Stimulated activated CD8-positive, alpha-beta memory T cell treated with anti-CD3 and anti-CD28 coated beads, Interleukin-7, amount 100 ng/mL, for 4 hours (primary cell): ENCODE results near the gene ITGBL1.

ENCODE experiments used
- DNase-seq, 2 donors: peaks; one replicate each; pipeline ENCODE4 v3.0.0-alpha.2; 2020; ENCODE audit warnings: low read depth in 2 of 2

ITGBL1 gene

DNA sequence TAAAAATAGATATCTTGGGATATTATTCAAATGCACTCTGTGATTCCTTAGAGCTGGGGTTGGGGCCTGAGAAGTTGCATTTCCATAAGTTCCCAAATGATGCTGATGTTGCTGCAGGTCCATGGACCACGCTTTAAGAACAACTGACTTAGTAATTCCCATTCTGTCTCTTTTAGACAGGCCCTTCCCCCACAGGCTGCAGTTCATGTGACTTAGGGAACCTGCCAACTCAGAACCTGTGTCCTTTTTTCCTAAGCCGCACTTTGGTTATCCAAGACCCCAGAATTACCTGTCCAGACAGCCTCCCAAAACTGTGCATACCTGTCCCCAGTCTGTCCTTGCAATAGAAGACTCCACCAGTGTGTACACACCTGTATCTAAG is 1.7 kb upstream of the ITGBL1 start:
- no peak for DNase-seq

DNA sequence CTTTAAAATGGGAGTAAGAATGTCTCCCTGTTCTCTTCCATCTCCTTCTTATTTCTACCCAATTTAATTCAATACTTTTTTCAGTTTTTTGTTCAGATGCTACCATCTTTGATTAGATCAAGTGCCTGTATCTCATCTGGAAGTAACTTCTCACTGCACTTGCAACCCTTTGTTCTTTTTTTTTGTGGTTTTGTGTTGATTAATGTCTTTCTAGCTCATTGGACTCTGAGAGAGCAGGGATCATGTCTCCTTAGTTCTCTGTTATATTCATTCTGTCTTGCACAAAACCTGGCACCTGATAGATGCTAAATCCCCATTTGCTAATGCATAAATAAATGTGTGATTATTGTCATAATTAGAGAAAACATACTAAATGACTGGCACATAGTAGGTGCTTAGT is 834 bp upstream of the ITGBL1 start:
- no peak for DNase-seq

DNA sequence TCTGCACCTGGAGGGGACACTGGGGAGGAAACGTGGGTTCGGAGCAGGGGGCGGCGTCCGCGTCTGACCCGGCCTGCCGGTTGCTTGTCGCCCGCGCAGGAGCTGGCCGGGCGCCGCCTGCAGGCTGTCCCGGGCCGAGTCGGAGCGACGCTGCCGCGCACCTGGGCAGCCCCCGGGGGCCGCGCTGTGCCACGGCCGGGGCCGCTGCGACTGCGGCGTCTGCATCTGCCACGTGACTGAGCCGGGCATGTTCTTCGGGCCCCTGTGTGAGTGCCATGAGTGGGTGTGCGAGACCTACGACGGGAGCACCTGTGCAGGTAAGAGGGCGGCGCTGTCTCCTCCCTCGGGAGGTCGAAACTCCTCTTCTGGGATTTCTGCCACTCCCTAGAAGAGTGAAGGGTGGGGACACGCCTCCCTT is 1.3 kb downstream of the ITGBL1 start:
- DNase-seq: no peak

DNA sequence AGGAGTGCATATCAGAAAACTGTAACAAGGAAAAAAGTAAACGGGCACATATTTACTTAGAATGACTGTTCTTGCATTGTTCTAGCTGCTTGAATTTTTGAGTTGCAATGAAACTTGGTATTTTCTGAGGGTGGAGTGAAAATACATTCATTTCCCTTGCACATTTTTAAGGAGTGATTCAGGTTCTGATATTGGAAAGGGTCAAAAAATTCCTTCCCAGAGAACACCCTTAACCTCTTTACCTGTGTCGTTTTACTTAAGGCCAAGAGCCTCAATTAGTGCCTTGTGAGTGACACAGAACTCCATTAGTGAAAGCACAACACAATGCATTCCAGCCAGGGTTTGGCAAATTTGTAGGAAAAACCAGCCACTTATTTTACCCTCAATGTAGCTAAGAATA is 2.3 kb downstream of the ITGBL1 start:
- no peak for DNase-seq

DNA sequence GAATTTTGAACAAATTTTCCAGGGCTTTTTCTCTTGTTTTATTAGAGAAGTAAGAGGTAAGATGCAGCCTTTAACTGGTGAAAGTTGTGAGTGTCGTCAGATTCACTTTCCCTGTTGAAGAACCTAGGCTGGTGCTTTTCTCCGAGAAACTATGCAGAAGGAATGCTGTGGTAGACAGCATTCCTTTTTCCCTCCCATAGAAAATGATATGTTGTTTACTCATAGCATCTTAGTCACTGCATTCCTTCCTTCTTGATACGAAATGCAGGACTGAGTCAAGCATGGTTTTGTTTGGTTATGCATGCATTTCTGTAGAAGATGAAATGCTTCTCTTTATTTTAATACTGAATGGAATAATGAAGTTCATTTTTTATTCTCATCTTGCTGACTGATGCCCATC is 3.4 kb downstream of the ITGBL1 start:
- no peak for DNase-seq

DNA sequence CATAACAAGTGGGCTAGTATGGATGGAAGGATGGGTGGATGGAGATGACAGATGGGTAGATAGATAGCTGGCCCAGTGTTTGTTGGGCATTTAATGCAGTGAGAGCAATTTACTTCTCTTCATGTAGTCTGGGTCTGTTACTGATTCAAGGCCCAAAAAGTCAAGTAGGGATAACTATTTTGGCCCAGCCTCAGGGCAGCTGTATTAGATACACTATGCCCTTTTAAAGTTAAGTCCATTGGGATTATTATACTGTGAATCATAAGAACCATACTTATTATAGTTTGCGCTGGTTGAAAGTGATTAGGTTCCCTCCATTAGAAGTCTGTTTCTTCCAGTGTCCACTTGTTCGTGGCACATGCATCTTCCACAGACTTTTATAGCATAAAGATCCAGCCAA is 4.7 kb downstream of the ITGBL1 start:
- no peak for DNase-seq

DNA sequence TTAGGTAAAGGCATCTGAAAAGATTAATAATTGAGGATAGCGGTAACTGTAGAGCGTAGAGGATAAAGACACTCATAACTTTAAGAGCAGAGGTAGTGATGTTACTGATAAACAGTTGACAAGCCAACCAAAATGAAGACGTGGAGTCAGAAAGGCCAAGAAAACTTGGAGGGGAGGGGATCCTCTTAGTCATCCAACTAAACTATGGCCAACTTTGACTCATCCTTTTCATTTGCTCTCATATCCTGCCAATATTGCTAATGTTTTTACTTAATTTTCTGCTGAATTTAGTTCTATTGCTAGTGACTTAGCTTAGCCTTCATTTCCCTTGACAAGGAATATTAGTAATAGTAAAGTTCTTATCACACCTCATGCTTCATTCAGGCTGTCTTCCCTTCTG is 13.4 kb downstream of the ITGBL1 start:
- no peak for DNase-seq

DNA sequence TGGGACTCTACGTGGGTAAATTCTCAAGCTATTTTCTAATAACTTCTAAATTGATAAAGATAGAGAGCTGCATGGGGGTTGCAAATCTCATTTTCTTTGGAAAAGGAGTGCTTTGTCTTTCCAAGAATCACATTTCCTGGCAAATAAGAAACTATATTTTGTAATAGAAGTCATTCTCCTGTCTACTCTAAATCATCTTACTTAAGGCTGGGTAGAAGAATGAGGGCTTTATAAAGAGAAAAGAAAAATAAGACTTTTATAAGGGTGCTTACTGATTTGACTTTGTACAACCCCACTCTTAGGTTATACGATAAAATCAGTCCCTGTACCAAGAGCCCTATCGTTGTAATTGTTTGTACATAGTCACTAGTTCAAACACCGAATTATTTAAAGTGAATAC is 14.9 kb downstream of the ITGBL1 start:
- DNase-seq: no peak

DNA sequence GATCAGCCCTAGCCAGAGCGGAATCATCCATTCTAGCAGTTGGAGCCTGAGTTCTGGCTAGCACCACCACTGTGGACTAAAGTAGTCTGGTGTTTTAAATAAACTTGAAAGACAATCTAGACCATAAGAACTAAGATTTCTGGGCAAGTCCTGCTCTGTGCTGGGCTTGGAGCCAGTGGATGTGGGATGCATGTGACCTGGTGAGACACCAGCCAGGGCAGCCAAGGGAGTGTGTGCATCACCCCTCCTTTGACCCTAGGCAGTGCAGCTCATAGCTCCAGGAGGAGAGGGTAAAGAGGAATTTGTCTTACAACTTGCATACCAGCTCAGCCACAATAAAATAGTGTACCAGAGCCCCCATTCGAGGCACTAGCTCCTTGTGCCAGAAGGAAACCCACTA is 21.0 kb downstream of the ITGBL1 start:
- no peak for DNase-seq

DNA sequence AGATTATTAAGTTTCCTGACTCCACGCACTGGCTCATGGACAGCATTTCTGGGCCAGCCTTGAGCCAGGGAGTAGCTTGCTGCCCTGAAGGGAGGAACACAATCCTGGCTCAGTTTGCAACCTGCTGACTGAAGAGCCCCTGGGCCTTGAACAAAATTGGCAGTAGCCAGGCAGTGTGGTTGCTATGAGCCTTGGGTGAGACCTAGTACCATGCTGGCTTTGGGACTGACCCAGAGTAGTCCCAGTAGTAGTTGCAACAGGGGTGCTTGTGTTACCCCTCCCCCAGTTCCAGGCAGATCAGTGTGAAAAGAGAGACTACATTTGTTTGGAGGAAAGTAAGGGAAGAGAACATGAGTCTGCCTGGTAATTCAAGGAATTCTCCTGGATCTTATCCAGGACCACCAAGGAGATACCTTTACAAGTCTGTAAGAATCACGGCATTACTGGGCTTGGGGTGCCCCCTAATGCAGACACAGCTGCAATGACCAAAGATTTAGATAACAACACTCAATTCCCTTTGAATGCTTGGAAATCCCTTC is 22.0 kb downstream of the ITGBL1 start:
- no peak for DNase-seq

DNA sequence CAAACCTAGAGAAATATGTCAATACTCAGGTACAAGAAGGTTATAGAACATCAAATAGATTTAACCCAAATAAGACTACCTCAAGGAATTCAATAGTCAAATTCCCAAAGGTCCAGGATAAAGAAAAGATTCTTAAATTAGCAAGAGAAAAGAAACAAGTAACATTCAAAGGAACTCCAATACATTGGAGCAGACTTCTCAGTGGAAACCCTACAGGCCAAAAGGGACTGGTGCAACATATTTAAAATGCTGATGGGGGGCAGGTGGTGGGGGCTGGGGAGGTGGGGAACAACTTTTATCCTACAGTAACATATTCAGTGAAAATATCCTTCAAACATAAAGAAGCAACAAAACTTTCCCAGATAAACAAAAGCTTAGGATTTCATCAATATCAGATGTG is 23.1 kb downstream of the ITGBL1 start:
- no peak for DNase-seq

DNA sequence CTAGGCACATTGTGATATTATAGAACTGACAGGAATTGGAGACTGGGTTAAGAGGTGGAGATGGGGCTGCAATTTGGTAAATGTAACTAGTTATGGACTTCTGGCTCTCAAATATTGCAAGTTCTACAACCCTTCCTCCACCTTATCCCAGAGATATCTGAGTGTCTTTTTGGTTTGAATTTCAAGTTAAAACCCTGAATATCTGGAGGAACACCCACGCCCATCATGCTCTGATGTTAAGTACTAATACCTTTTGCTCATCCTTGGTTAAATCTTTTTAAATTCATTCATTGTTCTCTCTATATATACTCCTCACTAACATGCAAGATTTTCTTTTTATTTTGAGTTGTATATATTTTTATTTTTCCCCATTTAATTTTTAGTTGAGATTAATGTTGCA is 28.9 kb downstream of the ITGBL1 start:
- no peak for DNase-seq

DNA sequence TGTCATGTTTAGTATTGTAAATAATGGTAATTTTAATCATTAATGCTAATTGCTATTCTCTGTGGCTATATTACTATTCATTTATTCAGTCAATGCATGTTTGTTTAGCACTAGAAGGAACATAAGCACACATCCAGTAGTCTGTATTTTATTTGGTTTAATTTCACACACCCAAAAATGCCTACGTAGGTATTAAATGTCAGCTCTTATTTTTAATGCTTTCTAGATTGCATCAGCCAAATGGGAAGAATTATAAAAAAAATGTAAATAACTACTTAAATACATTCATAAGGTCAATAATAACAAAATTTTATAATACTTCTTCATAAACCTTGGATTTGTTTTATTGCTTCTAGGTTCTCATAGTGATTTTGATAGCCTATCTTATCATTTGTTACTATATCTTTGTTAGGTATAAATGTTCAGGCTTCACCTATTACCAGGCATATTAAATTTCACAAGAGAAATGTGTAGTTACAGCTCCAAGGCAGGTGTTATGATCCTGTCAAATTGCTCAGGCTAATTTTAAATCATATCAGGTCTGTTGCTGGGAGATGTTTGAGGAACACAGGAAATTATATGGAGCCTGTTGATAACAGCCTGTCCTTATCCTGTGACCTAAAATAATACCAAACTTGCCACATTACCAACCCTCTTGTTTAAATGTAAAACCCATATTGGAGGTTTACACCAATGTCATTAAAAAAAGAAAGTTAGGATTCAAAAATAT is 34.4 kb downstream of the ITGBL1 start:
- no peak for DNase-seq

DNA sequence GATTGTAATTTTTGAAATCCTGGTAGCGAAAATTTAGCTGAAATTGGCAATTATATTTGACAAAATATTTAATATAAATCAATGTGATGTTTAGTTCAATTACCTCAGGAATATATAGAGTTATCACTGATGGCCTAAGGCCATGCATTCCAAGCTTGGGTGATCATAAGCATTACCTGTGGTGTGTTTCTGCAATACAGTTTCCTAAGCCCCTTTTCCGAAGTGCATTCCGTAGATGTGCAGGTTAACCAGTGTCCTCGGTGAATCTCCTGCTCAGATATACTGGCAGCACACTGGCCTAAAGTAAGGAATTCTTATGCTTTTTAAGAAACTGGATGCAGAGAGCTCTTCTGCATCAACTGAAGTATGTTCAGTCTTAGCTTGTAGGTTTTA is 35.0 kb downstream of the ITGBL1 start:
- no peak for DNase-seq

DNA sequence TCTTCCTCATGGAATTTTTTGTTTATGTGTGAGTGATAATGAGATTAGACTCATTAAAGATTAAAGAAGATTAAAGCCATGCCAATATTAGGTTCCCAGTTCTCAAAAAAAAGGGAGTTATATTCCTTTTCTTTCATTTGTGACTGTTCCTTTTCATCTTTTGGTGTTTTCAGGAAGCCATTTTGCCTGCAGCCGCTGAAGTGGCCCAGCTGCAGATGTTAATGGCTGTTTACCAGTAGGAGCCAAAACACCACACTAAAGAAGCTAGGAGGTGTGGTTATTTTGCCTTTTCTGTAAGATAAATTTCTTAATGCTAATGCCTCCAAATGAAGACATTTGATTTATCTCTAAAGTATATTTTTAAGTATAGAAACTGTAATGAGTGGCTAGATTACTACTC is 36.3 kb downstream of the ITGBL1 start:
- no peak for DNase-seq

DNA sequence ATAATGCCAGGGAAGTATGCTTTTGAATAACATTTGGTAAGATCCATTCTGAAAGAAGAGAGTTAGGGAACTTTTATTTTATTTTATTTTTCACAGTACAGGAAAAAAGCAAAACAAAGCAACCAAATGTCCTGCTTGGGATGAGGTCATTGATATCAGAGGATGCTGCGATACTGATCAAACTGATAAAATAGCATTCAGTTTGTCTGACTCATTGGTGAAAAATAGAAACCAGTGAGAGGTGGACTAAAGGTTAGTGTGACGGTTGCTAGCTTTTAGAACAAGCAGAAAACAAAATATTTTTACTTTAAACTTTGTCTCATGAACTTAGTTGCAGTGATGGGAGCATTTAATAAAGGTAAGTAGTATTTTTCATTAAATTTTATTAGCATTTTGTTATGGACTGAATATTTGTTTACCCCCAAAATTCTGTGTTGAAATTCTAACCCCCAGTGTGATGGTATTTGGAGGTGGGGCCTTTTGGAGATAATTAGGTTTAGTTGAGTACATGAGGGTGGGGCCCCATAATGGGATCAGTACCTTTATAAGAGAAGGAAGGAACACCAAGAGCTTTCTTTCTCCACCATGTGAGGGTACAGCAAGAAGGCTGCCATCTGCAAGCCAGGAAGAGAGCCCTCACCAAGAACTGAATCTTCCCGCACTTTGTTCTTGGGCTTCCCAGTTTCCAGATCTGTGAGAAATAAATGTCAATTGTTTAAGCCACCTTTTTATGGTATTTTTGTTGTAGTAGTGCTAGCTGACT is 37.3 kb downstream of the ITGBL1 start:
- DNase-seq: no peak

DNA sequence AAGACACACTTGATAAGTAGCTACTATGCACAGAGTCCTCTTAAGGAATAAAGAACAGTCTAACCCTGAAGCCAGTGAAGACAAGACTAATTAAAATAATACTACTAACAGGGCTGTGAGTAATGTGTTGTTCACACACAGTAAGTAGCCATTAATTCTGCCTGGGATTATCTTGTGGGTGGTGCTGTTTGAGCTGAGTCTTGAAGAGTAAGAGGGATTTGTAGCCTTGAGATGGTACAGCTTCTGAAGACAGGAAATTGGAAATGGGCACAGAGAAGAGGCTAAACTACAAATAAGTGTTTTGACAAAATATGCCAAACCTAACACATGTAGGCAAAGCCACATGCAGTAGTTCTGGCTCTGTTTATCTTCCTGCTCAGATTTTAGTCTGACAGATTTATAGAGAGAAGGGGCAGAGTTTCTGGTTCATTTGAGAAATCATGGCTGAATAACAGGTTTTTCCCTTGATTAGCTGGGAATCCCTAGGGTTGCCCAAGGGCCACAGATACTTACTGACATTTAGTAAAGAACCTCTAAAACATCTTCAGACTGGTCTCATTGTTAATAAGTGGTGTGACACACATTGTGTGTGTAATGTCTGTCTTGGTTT is 38.0 kb downstream of the ITGBL1 start:
- DNase-seq: no peak

DNA sequence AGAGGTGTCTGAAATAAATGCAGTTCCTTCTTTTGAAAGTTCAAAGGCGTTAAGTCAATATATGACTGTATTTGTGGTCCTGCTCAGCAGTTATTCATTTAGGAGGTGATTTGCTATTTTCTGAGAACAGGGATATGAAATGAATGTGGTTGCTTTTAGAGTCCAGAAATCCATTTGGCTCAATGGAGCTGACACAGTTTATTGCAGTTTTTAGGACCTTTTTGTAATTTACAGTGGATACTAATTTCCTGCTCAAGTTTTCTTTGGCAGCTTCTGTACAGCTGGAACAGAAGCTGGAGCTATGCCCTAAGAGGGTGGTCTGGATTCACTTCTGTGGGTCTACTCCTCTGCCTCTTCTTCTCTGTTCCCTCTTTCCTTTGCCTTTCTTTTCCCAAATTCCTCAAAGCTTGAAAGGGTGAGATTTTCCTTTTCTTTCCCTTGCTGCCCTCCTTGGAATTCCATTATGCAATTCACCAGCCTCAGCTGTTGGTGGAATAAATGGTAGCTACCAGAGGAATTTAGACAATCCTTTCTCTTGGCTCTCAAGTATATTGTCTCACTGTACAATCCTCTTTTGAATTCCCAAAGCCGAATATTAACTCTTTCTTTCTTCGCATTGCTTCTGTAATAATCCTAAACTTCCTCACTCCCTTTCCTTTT is 39.9 kb downstream of the ITGBL1 start:
- no peak for DNase-seq

DNA sequence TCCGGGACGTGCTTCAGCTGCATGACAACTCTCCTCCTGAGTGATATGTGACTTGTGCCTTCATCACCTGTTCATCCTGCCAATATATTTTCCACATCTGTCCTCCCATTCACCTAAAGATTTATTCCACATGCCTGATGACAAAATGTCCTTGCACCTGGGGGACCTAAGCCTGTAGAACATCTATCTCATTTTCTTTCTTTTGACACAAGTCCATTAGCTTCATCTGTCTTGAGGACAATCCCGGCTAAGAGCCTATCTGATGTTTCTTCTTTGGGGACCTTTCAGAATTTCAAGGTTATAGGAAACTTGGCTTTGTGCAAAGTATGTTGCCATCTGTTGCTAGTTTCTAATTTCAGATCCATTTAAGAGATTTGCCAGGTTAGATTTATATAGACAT is 41.1 kb downstream of the ITGBL1 start:
- DNase-seq: no peak

DNA sequence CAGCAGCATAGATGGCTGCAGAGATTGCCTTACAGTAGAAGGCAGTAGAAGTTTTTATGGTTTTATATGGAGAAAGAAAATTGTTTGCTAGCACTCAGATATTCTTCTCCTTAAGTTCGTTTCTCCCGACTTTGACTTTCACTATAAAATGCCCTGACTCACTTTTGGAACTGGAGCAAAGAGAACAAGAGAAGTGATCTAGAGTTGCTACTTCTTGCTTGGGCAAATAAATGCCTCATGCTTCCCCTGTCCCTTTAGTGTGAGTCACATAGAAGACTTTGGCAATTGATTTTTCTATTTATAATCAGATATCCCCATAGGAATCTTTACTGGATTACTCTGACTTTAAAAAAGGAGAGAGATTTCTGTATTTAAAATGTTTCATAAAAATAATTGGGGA is 46.9 kb downstream of the ITGBL1 start:
- DNase-seq: no peak

DNA sequence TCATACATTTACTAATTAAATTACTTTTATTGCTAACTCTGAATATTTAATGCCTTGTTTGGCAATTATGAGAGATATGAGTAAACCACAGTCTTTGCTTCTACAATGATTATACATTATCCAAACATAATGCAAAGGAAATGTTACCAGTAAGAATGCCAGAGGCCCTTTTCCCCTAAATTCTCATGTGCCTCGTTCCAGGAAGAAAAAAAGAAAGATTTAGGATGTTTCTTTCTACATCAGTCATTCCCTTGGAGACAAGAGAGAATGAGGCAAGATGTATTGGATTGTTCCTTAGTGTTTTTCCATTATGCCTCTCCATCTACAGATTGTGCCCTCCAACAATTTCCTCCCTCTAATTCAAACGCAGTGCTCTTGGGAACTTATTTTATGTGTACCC is 50.1 kb downstream of the ITGBL1 start:
- no peak for DNase-seq

DNA sequence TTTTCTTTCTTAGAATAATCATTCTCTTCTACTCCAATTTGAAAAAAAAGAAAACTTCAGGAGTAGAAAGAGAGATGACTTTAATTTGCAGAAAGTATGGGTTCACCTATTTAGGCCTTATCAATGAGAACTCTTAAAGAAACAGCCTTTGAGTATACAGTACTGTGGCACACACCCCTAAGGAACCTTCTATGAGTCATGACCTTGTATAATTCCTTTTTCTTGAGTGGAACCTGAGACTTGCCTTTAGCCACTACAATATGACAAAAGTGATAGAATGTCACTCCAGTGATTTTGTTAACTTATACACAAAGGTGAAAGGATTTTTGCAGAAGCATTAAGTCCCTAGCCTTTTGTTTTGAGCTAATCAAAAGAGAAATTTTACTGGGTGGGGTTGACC is 58.7 kb downstream of the ITGBL1 start:
- no peak for DNase-seq
